Smooth muscle cell (in vitro differentiated cells): ENCODE results near the gene CLCN2. TPM values are rescaled to one million over a fixed set of nuclear protein-coding genes. Genes with fewer than 3 reads are reported as not detected.
A peak's percentile ranks its signal among the peaks of the same experiment; 100 is the strongest.

Experiments used
- DNase-seq: peaks from one replicate; lab custom pipeline; 2025; ENCODE audit not compliant: unreplicated experiment; lab: John Stamatoyannopoulos, UW
- H2AFZ ChIP-seq: fragments of 200-600 bp; sonication (generic); 2 replicates; pipeline ENCODE4 v1.6.0; 2016; ENCODE audit warnings: antibody characterized with exemption, low read depth, mild to moderate bottlenecking
- H3F3A ChIP-seq: fragments of 200-600 bp; sonication (generic); 2 replicates; pipeline ENCODE4 v1.6.0; 2017; ENCODE audit warnings: antibody characterized with exemption, low read depth
- H3K27ac ChIP-seq: fragments of 200-600 bp; sonication (generic); 2 replicates; pipeline ENCODE4 v1.5.1; 2016; ENCODE audit warnings: low read depth, mild to moderate bottlenecking
- H3K27me3 ChIP-seq: fragments of 200-600 bp; sonication (generic); 2 replicates; pipeline ENCODE4 v1.6.1; 2016; ENCODE audit warnings: low read depth, mild to moderate bottlenecking
- H3K36me3 ChIP-seq: fragments of 200-600 bp; sonication (generic); 2 replicates; pipeline ENCODE4 v1.5.1; 2016; ENCODE audit warnings: low read depth
- H3K4me1 ChIP-seq: fragments of 200-600 bp; sonication (generic); 2 replicates; pipeline ENCODE4 v1.5.1; 2016; ENCODE audit warnings: low read depth
- H3K4me2 ChIP-seq: fragments of 200-600 bp; sonication (generic); 2 replicates; pipeline ENCODE4 v1.6.0; 2016; ENCODE audit warnings: mild to moderate bottlenecking
- H3K4me3 ChIP-seq: fragments of 200-600 bp; sonication (generic); 2 replicates; pipeline ENCODE4 v1.5.1; 2016; ENCODE audit warnings: mild to moderate bottlenecking
- H3K79me2 ChIP-seq: fragments of 200-600 bp; sonication (generic); 2 replicates; pipeline ENCODE4 v1.6.0; 2016; ENCODE audit warnings: low read depth, mild to moderate bottlenecking
- H3K9ac ChIP-seq: fragments of 200-600 bp; sonication (generic); 2 replicates; pipeline ENCODE4 v1.6.0; 2016; ENCODE audit warnings: low read depth
- H3K9me3 ChIP-seq: fragments of 200-600 bp; sonication (generic); replicated peaks from 2 replicates; pipeline ENCODE4 v1.5.1; 2016; ENCODE audit warnings: low read depth
- H4K20me1 ChIP-seq: fragments of 200-600 bp; sonication (generic); 2 replicates; pipeline ENCODE4 v1.6.0; 2016; ENCODE audit warnings: low read depth
- CTCF ChIP-seq: fragments of 200-600 bp; sonication (generic); IDR thresholded peaks from 2 replicates; pipeline ENCODE4 v1.5.1; 2017; ENCODE audit warnings: borderline replicate concordance, mild to moderate bottlenecking, antibody characterized with exemption; ENCODE audit not compliant: insufficient read depth, poor library complexity, severe bottlenecking
- WGBS: methylation state at CpG from one replicate; pipeline ENCODE4 v1.1.7; 2016; ENCODE audit warnings: low lambda C conversion rate; 5-methylcytosine and 5-hydroxymethylcytosine counted together
- polyA plus RNA-seq: library from polyadenylated mRNA; unstranded; fragments of >200 nt; fragmentation: Nextera tagmentation; extraction: Ambion mirVana; gene quantifications from 2 replicates; pipeline ENCODE4 v1.2.1, GENCODE V29; 2016
- total RNA-seq: library from RNA; depleted of rRNA; stranded (reverse); fragments of >200 nt; gene quantifications from 2 replicates; pipeline ENCODE4 v1.2.3, GENCODE V29; 2014

Gene CLCN2
- total and polyA plus RNA-seq, 2 experiments from 2014 or later = 4.1 to 4.5 TPM

DNA sequence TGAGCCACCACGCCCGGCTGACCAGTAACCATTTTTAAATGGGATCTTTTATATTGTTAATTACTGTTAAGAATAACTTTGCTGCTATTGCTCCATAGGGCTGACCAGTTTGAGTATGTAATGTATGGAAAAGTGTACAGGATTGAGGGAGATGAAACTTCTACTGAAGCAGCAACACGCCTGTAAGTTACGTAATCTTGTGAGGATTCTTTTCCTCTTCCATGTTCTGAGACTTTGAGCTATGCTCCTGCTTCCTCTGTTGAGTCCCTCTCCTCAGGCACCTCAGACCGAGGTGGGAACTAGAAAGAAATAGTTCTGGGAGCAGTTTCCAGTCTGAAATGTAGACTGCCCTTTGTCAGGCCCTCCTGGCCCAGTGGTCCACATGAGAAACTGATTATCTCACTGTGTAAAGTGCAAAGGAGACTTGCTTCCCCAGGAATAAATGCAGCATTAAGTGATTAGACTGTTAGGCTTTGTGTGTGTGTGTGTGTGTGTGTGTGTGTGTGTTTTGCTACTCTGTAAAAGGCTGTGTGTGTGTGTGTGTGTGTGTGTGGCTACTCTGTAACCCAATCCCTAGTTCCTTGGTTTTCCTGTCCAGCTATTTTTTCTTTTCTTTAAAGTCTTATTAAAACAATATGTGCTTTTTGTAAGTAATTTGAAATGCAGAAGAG, 5.3 kb upstream of the CLCN2 start:
- DNase-seq = no peak
- Histone ChIP-seq H3K79me2 (peaks cover 18% of the 10 kb centered on the region), H3K4me1 (peaks cover 7% of the 10 kb centered on the region), H3K4me3 (no peak overlapping the region), H4K20me1 (peaks cover 13% of the 10 kb centered on the region), H2AFZ (no peak overlapping the region), H3K4me2 (no peak overlapping the region), H3K36me3 (peaks cover 7% of the 10 kb centered on the region), H3F3A (peaks cover 15% of the 10 kb centered on the region), H3K27me3 (no peaks in the 10 kb centered on the region), H3K9me3 (no peaks in the 10 kb centered on the region), H3K27ac (no peak overlapping the region), H3K9ac (no peak overlapping the region)
- no peak for TF ChIP-seq CTCF
- WGBS = 97% methylated on average over 5 of the region's 5 CpGs

DNA sequence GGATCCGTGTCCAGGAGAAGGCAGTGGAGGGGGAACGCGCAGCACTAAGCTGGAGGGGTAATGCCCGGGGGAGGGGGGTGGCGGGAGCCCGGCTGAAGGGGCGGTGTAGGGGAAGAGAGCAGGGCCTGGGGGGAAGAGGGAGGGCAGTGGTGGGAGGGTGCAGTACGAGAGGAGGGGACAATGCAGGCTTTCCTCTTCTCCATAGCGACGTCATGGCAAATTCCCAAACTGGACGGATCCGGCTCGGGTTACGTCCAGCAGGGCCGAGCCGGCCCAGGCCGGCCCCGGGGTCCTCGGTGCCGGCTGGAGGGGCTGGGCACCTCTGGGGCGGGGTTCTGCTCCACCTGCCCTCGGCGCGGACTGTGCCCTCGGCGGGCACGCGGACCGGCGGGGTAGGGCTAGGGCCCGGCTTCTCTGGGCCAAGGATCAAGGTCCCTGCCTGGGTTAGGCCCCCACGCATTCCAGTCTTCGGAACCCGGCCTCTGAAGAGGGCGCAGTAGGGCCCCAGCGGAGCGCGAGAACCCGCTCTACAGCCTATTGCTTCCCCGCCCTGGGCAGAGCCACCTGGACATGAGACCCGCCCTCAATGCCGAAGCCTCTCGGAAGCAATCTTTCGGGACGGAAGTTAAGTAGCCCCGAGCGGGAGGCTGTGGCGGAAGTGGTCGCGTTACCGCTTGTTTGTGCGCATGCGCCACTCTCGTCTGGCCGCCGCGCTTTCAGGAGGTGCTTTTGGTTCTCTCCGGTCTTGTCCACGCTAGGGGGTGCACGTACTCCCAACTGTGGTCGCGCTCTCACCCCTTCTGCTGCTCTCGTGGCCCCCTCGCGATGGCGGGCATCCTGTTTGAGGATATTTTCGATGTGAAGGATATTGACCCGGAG, 1.5 kb upstream of the CLCN2 start:
- WGBS = under 1% methylated on average over 54 of the region's 68 CpGs
- H3K27ac ChIP-seq = peak overlapping the region; percentile 98
- H3F3A ChIP-seq = peaks cover 12% of the 10 kb centered on the region
- peaks cover 15% of the 10 kb centered on the region for H3K4me1 ChIP-seq
- peaks cover 7% of the 10 kb centered on the region for H3K36me3 ChIP-seq
- peak; percentile 84 for DNase-seq
- H3K9ac ChIP-seq = peak overlapping the region; percentile 98
- peak overlapping the region; percentile 92 for H3K4me2 ChIP-seq
- peak overlapping the region; percentile 77 for H3K4me3 ChIP-seq
- no peaks in the 10 kb centered on the region for H3K27me3 ChIP-seq
- H3K79me2 ChIP-seq = peaks cover 24% of the 10 kb centered on the region
- no peaks in the 10 kb centered on the region for H3K9me3 ChIP-seq
- H2AFZ ChIP-seq = peak overlapping the region; percentile 64
- peak; percentile 43 for TF ChIP-seq CTCF
- H4K20me1 ChIP-seq = peaks cover 13% of the 10 kb centered on the region

- peaks cover 12% of the 10 kb centered on the region for H3F3A ChIP-seq
- peak overlapping the region; percentile 92 for H3K4me2 ChIP-seq
- peaks cover 15% of the 10 kb centered on the region for H3K4me1 ChIP-seq
- H3K79me2 ChIP-seq = peaks cover 24% of the 10 kb centered on the region
- DNase-seq = peak; percentile 68
- peak overlapping the region; percentile 98 for H3K9ac ChIP-seq
- H3K9me3 ChIP-seq = no peaks in the 10 kb centered on the region
- H4K20me1 ChIP-seq = peaks cover 10% of the 10 kb centered on the region
- H3K36me3 ChIP-seq = peaks cover 4% of the 10 kb centered on the region
- WGBS = 0% methylated on average over 24 of the region's 38 CpGs
- H3K4me3 ChIP-seq = peak overlapping the region; percentile 77
- H3K27me3 ChIP-seq = no peaks in the 10 kb centered on the region
- peak overlapping the region; percentile 28 for H2AFZ ChIP-seq
- TF ChIP-seq CTCF = no peak
- H3K27ac ChIP-seq = peak overlapping the region; percentile 98
Observed at GRCh38 chr3:184361932-184362667, 695 bp upstream of the CLCN2 start.
